ENCODE results near the gene KCNIP3. TPM values are rescaled to one million over a fixed set of nuclear protein-coding genes. Genes with fewer than 3 reads are reported as not detected.

Gene KCNIP3
- total RNA-seq, 1 experiment from 2014 or later: not detected

DNA sequence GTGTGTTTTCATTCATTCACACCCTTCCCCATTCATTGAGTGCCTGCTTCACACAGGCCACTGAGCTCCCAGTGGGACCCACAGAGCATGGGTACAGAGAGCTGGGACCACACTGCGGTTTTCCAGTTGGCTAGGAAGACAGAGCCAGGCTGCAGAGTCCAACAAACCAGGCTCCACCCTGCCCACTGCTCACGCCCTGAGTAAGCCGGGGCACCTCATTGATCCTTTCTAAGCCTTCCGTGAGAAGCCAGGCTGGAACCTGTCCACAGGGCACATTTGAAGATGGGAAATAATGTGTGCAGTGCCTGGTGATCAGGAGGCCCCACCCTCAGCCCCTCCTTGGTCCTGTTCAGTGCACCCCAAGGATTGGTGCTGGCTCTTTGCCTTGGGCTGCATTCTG lies 13.5 kb downstream of the KCNIP3 start:
- DNase-seq: no peak
- Mint-ChIP-seq H3K4me1 (ENCODE audit: low read depth, unreplicated experiment) (no peaks in the 10 kb centered on the region), H3K9me3 (ENCODE audit: unreplicated experiment) (no peaks in the 10 kb centered on the region), H3K27ac (ENCODE audit: unreplicated experiment) (no peak overlapping the region), H3K27me3 (ENCODE audit: insufficient read depth, unreplicated experiment) (no peaks in the 10 kb centered on the region), H3K4me3 (ENCODE audit: unreplicated experiment) (no peak overlapping the region), H3K36me3 (ENCODE audit: insufficient read depth, unreplicated experiment) (no peaks in the 10 kb centered on the region)
- H3K27me3 ChIP-seq (replicated peaks; ENCODE audit: control insufficient read depth, insufficient read depth, low read length): no peaks in the 10 kb centered on the region; the same call in none of the 2 replicates
- BruUV-seq (replicated peaks): no TSS peak
- ChIA-PET CTCF (no interaction called here), POLR2A (interaction anchor here (0.6 kb wide), 1 partner anchor 91 kb away, joined by 3 read pairs; no protein-coding TSS in a partner anchor)
- intact Hi-C loops (cut with micrococcal nuclease; ENCODE audit: unreplicated experiment): no loop called here
- no peaks in the 10 kb centered on the region for H3K36me3 ChIP-seq (ENCODE audit: control insufficient read depth, insufficient read depth, low read length)
- no peaks in the 10 kb centered on the region for H3K9me3 ChIP-seq
- no peak overlapping the region for H3K4me3 ChIP-seq (ENCODE audit: low read depth, low read length)
- H3K4me1 ChIP-seq: no peaks in the 10 kb centered on the region; the same call in 1 of the 2 replicates
- TF ChIP-seq, protein P1, sequence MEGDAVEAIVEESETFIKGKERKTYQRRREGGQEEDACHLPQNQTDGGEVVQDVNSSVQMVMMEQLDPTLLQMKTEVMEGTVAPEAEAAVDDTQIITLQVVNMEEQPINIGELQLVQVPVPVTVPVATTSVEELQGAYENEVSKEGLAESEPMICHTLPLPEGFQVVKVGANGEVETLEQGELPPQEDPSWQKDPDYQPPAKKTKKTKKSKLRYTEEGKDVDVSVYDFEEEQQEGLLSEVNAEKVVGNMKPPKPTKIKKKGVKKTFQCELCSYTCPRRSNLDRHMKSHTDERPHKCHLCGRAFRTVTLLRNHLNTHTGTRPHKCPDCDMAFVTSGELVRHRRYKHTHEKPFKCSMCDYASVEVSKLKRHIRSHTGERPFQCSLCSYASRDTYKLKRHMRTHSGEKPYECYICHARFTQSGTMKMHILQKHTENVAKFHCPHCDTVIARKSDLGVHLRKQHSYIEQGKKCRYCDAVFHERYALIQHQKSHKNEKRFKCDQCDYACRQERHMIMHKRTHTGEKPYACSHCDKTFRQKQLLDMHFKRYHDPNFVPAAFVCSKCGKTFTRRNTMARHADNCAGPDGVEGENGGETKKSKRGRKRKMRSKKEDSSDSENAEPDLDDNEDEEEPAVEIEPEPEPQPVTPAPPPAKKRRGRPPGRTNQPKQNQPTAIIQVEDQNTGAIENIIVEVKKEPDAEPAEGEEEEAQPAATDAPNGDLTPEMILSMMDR (IDR thresholded peaks at IDR 0.05; ENCODE audit: insufficient read depth in 1 of 2, low read depth in 1 of 2, low read length in 1 of 2, severe bottlenecking in 1 of 2, unreplicated experiment in 1 of 2): no peak

DNA sequence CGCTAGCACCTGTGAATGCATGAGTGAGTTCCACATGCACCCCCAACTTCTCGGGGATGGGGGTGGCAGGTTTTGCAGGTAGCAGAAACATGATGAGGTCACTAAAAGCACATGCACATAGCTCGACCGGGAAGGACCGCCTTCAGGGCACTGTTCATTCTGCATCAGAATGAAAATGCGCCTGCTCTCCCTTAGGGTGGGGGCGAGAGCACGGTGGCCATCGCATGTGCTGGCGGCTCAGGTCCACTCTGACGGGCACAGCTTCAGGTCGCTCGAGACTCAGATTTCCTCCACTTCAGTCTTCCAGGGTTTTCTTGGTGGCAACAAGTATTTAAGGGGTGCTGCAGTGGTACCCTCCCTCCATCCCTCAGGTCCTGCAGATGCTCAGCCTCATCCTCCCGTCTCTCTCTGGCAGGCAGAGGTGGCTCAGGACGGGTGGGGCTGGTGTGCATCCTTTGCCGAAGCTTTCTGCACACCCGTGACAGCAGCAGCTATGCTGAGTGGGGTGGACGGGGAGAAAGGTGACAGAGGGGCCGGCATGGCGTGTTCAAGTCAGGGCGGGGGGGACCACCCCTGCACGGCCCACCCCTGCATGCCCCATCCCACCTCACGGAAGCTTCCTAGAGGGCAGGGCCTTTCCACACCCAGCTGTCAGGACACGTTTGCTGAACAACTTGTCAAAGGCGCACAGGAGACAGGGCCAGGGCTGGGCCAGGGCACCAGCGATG lies 14.8 kb downstream of the KCNIP3 start:
- DNase-seq: no peak
- Mint-ChIP-seq H3K27ac (ENCODE audit: unreplicated experiment) (no peak overlapping the region), H3K4me1 (ENCODE audit: low read depth, unreplicated experiment) (no peaks in the 10 kb centered on the region), H3K36me3 (ENCODE audit: insufficient read depth, unreplicated experiment) (no peaks in the 10 kb centered on the region), H3K9me3 (ENCODE audit: unreplicated experiment) (no peaks in the 10 kb centered on the region), H3K27me3 (ENCODE audit: insufficient read depth, unreplicated experiment) (no peaks in the 10 kb centered on the region), H3K4me3 (ENCODE audit: unreplicated experiment) (no peak overlapping the region)
- ChIA-PET CTCF (interaction anchor here (0.6 to 1.4 kb wide), 2 partner anchors 10 to 80 kb away, joined by 3 read pairs; no protein-coding TSS in a partner anchor), POLR2A (interaction anchor here (0.7 kb wide), 1 partner anchor 621 kb away, joined by 4 read pairs; no protein-coding TSS in a partner anchor)
- Histone ChIP-seq H3K36me3 (ENCODE audit: control insufficient read depth, insufficient read depth, low read length) (no peaks in the 10 kb centered on the region), H3K4me1 (no peaks in the 10 kb centered on the region), H3K27me3 (replicated peaks; ENCODE audit: control insufficient read depth, insufficient read depth, low read length) (no peaks in the 10 kb centered on the region; the same call in none of the 2 replicates), H3K4me3 (ENCODE audit: low read depth, low read length) (no peak overlapping the region), H3K9me3 (no peaks in the 10 kb centered on the region)
- no TSS peak for BruUV-seq (replicated peaks)
- TF ChIP-seq, protein P1 (IDR thresholded peaks at IDR 0.05; ENCODE audit: insufficient read depth in 1 of 2, low read depth in 1 of 2, low read length in 1 of 2, severe bottlenecking in 1 of 2, unreplicated experiment in 1 of 2): no peak
- intact Hi-C loops (cut with micrococcal nuclease; ENCODE audit: unreplicated experiment): no loop called here

DNA sequence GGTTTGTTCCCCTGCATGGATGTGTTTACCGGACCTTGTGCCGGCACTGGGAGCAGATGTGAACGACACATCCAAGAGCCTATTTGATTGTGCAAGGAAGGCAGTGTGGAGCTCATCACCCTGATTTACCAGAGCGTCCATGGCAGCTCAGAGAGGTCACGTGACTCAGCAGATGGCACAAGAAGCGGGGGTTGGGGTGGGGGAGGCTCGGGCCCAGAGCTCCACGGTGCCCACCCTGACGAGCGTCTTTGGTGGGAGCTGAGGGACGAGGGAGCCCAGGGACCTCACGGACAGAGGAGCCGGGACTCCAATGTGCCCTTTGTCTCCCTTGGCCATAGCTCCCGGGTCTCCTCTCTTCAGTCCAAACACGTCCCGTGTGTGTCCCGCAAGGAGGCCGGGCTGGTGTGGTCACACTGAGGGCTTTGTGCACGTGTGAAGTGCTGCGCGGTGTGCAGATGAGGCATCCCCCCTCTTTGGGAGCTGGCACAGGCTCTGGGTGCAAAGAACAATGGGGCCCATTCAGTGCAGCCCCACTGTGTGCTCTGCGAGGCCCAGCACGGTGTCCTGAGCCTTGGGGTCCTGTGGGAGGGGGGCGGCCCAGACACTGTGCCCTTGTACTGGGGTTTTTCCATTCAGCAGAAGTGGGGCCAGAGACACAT lies 15.5 kb downstream of the KCNIP3 start:
- H3K9me3 Mint-ChIP-seq (ENCODE audit: unreplicated experiment): no peaks in the 10 kb centered on the region
- intact Hi-C loops (cut with micrococcal nuclease; ENCODE audit: unreplicated experiment): no loop called here
- TF ChIP-seq, protein P1 (IDR thresholded peaks at IDR 0.05; ENCODE audit: insufficient read depth in 1 of 2, low read depth in 1 of 2, low read length in 1 of 2, severe bottlenecking in 1 of 2, unreplicated experiment in 1 of 2): no peak
- no TSS peak for BruUV-seq (replicated peaks)
- H3K4me3 Mint-ChIP-seq (ENCODE audit: unreplicated experiment): no peak overlapping the region
- POLR2A ChIA-PET: no interaction called here
- no peak for DNase-seq
- CTCF ChIA-PET: interaction anchor here (0.5 to 1.4 kb wide), 3 partner anchors 11 to 245 kb away, joined by 3 read pairs; no protein-coding TSS in a partner anchor
- Histone ChIP-seq H3K9me3 (no peaks in the 10 kb centered on the region), H3K4me3 (ENCODE audit: low read depth, low read length) (no peak overlapping the region), H3K27me3 (replicated peaks; ENCODE audit: control insufficient read depth, insufficient read depth, low read length) (no peaks in the 10 kb centered on the region; the same call in none of the 2 replicates), H3K4me1 (no peaks in the 10 kb centered on the region), H3K36me3 (ENCODE audit: control insufficient read depth, insufficient read depth, low read length) (no peaks in the 10 kb centered on the region)
- H3K27me3 Mint-ChIP-seq (ENCODE audit: insufficient read depth, unreplicated experiment): no peaks in the 10 kb centered on the region
- no peak overlapping the region for H3K27ac Mint-ChIP-seq (ENCODE audit: unreplicated experiment)
- H3K36me3 Mint-ChIP-seq (ENCODE audit: insufficient read depth, unreplicated experiment): no peaks in the 10 kb centered on the region
- no peaks in the 10 kb centered on the region for H3K4me1 Mint-ChIP-seq (ENCODE audit: low read depth, unreplicated experiment)

Data from Caco-2 (cell line).